AG08395 (cell line): ENCODE measurements around the gene TACC2.
"Not testable (repeated sequence)": the region's sequence is repeated elsewhere in the genome, so short reads cannot be mapped to it uniquely, and the experiment has no call there.

Experiments used
- DNase-seq: peaks from one replicate; pipeline ENCODE4 v3.0.0; 2012; ENCODE audit warnings: mixed read lengths, low spot score

The TACC2 gene

DNA sequence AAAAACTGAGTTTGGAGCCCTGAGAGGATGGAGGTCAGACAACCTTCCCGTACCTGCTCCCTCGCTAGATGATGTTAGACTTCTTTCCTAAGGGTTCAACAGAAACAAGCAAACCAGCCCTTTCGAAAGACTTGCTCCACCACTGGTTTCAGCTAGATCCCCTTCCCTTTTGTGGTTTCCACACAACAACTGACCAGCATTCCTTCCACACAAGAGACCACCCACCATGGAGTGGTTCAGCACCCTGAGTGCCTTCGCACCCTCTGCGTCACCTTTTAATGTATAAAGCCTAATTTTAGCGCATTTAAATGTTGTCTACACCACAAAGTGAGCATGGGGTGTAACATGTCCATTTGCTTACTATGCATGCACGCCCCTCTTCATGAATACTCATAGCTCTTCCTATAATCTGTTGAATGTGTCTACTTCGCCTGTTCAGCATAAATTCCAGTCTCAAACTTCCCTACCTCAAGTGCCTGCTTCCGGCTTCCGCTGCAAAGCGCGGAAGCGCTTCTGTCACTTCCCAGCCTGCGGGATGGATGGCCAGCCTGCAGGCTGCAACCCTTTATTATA, 69.0 kb downstream of the TACC2 start:
- no peak for DNase-seq

DNA sequence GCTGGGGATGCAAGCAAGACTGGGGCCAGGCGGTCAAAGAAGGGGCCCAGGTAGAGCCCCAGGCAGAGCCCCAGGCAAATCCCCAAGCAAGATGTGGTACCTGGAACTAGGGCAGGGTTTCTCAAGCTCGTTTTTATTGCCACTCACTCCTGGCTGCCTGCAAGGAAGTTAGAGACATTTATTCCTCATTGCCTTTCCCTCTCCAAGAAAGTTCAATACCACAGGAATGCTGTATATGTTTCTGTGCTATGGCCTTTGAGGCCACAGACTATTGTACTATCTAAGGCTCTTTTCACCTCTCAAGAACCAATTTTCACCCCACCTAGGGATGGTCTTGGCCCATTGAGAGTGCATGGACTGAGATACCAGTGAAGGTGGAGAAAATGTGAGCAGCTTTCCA, 71.3 kb downstream of the TACC2 start:
- no peak for DNase-seq

DNA sequence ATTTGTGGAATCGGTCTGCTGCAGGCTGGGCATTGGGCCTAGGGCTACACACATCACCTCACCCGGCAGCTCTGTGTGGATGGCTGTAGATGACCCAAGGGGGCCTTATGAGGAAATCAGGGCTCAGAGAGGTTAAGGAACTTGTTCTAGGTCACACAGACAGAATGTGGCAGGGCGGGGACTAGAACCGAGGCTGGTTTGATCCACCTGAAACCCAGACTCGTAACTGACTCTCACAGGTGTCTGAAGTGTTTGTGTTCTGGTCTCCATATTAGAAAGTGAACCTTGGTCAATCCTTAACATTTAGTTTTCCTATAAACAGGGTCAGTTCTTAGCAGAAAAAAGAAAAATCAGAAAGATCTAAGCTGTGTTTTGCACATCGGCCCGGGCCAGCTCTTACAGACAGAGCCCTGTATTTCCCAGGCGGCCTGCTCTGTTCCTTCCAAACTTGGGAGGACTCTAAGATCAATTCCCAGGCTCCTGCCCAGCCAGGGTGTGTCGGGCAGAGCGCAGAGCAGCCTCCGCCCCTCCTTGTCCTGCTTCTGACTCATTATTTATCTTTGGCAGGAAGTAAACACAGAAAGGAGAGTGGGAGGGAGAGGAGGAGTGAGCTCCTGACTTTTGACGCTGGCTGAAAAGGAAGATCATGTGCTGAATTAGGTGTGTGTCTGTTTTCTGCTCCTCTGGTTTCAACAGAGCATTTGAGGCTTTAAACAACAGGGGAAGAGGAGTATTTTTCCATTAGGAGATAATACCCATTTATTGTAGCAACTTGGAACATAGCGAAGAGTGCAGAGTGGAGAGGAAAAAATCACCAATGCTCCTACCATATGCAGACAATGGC, 74.1 kb downstream of the TACC2 start:
- peak; percentile 88 for DNase-seq

DNA sequence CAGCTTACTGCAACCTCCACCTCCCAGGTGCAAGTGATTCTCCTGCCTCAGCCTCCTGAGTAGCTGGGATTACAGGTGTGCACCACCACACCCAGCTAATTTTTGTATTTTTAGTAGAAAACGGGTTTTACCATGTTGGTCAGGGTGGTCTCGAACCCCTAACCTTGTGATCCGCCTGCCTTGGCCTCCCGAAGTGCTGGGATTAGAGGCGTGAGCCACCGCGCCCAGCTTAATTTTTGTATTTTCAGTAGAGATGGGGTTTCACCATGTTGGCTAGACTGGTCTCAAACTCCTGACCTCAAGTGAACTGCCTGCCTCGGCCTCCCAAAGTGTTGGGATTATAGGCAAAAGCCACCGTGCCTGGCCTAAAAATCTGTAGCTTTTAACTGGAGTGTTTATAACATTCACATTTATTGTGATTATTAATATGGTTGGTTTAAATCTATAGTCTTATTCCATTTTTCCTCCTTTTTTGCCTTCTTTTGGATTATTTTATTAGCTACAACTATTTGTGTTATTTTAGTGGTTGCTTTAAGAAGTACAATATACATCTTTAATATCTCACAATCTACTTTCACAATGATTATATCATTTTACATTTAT, 77.5 kb downstream of the TACC2 start:
- DNase-seq = not testable (repeated sequence)

DNA sequence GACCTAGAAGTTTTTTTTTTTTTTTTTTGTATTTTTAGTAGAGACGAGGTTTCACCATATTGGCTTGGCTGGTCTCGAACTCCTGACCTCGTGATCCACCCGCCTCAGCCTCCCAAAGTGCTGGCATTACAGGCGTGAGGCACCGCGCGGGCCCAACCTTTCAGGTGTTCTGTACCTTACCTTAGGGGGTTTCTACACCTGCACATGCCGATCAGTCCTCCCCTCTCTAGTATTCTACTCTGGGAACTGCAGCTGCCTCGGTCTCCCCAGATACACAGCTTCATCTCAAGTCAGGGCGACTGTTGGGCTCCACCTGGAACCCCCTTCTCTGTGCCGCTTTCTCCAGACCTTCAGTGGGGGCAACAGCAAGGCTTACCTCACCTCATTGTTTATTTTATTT, 79.9 kb downstream of the TACC2 start:
- no peak for DNase-seq

DNA sequence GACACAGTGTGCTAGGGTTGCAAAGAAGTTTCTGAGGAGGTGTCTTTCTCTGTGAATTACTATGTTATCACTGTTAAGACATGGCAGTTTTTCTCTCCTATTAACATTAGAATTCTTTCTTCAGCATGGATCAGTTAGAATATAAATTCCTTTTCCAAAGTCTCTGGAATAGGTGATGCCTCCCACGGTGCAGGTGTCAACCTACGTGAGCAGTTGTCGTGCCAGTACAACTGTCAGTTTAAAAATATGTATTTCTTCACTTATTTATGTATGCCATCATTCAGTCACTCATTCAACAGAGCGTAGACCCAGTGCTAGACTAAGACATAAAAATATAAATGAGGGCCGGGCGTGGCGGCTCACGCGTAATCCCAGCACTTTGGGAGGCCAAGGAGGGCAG, 83.5 kb downstream of the TACC2 start:
- DNase-seq = no peak

DNA sequence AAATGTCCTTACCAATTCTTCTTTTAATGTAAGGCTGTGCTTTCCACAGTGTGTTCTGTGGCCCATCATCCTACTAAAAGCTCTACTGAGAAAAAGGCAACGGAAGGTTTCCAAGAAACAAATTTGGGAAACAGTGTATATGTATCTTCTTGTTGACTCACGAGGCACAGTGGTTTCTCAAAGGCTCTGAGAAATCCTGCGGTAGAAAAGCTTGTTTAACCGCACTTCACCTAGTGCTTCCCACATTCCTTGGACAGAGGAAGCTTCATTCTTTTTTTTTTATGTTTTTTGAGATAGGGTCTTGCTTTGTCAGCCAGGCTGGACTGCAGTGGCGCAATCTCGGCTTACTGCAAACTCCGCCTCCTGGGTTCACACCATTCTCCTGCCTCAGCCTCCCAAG, 84.5 kb downstream of the TACC2 start:
- no peak for DNase-seq

DNA sequence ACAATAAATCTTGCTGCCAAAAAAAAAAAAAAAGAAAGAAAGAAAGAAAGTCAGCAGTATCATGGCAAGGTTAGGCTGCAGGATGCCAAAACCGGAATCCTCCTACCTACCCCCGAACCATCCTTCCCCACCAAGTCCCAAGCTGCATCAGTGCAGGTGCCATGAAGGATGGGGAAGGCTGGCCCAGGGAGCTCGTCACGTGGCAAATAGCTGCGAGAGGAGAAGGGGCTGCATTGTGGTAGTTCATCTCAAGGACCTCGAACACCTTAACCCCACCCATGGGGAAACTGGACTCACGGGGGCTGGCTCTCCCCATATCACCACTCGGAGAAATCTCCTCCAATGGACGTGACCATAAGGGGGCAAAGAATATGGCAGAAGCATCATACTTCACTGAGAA, 86.2 kb downstream of the TACC2 start:
- no peak for DNase-seq

DNA sequence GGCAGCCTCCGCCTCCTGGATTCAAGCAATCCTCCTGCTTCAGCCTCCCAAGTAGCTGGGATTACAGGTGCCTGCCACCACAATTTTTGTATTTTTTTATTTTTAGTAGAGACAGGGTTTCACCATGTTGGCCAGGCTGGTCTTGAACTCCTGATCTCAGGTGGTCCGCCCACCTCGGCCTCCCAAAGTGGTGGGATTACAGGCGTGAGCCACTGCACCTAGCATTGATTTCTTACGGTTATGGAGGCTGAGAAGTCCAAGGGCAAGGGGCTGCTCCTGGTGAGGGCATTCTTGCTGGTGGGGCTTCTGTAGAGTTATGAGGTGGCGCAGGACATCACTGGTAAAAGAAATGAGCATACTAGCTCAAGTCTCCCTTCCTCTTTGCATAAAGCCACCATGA, 86.9 kb downstream of the TACC2 start:
- DNase-seq = not testable (repeated sequence)

DNA sequence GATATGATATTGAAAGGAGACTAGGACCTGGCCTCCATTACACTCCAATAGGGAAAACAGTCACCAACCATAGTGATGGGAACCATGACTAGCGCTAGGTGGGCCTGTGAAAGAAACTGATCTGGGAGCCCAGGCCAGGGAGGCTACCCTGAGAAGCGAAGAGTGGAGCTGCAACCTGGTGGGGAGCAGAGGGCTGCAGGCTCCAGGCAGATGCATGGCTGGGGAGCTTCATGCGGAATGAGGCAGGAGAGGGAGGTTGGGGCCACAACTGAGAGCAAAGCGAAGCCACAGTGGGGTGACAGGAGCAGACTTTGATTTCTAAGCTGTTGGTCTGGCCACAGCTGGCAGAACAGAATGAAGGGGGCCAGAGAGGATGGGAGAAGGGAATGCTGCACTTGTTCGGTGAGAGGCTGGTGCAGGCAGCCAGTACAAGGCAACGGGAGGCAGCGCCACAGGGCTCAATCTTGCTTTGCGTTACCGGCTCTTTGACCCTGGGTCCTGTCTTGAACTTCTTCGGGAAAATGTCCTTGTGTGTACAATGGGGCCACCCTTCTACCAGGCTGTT, 88.4 kb downstream of the TACC2 start:
- DNase-seq = no peak

DNA sequence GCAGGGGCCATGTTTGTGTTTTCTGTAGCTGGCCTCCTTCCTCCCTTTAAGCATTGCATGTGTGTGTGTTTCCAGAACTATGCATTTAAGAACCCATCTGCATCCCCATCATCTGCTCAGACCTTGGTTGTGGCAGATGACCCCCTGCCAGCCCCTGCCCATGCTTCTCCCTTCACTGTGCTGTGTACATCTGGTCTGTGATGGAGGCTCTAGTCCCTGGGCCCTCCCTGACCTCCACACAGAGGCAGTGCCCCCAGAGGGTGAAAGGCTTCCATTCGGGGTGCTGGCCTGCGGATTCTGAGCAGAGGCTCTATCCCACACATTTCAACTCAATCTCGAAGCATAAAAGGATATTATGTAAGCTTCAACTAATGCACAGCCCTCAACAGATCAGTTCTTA, 89.4 kb downstream of the TACC2 start:
- DNase-seq = no peak

DNA sequence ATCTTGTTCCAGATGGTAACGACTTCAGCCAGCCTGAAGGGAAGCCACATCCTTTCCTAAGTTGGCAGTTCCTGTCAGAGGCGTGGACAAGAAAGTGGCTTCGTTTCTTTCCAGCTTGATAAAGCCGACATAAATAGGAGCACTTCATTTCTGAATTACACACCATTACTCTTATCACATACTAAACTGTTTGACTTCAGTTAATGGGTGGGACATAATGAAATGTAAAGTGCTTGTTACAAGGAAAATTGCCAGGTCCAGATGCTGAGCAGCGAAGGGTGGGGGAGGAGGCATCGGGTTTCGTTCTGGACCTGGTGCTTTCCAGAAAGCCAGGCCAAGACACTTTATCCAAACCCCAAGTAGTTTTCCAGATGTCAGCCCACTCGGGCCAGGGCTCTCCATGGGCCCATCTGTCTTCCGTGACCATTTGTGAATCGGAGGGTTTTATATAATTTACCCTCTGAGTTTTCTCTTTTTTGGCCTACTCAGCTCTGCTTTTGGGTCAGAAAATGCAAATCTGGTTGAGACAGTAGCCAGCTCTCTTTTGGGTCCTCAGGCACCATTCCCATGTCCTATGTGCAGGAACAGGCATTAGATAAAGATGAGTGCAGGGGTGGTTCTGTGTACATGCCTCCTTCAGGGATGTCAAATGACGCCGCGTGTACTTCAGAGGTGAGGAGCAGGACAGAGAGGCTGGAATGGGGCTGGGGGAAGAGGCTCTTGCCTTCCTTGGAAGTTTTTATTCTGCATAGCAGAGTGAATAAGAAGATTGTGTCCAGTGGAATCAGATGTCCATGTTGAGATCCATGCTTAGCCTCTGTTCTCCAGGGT, 90.2 kb downstream of the TACC2 start:
- DNase-seq = no peak

DNA sequence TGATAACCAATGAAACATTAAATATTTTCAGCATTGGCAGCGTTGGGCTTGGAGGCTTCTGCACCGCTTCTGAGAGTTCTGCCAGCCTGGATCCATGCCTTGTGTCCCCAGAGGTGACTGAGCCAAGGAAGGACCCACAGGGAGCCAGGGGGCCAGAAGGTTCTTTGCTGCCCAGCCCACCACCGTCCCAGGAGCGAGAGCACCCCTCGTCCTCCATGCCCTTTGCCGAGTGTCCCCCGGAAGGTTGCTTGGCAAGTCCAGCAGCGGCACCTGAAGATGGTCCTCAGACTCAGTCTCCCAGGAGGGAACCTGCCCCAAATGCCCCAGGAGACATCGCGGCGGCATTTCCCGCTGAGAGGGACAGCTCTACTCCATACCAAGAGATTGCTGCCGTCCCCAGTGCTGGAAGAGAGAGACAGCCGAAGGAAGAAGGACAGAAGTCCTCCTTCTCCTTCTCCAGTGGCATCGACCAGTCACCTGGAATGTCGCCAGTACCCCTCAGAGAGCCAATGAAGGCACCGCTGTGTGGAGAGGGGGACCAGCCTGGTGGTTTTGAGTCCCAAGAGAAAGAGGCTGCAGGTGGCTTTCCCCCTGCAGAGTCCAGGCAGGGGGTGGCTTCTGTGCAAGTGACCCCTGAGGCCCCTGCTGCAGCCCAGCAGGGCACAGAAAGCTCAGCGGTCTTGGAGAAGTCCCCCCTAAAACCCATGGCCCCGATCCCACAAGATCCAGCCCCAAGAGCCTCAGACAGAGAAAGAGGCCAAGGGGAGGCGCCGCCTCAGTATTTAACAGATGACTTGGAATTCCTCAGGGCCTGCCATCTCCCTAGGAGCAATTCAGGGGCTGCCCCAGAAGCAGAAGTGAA, 93.9 kb downstream of the TACC2 start:
- no peak for DNase-seq

DNA sequence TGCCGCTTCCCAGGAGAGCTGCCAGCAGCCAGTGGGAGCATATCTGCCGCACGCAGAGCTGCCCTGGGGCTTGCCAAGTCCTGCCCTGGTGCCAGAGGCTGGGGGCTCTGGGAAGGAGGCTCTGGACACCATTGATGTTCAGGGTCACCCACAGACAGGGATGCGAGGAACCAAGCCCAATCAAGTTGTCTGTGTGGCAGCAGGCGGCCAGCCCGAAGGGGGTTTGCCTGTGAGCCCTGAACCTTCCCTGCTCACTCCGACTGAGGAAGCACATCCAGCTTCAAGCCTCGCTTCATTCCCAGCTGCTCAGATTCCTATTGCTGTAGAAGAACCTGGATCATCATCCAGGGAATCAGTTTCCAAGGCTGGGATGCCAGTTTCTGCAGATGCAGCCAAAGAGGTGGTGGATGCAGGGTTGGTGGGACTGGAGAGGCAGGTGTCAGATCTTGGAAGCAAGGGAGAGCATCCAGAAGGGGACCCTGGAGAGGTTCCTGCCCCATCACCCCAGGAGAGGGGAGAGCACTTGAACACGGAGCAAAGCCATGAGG, 94.6 kb downstream of the TACC2 start:
- DNase-seq = no peak

DNA sequence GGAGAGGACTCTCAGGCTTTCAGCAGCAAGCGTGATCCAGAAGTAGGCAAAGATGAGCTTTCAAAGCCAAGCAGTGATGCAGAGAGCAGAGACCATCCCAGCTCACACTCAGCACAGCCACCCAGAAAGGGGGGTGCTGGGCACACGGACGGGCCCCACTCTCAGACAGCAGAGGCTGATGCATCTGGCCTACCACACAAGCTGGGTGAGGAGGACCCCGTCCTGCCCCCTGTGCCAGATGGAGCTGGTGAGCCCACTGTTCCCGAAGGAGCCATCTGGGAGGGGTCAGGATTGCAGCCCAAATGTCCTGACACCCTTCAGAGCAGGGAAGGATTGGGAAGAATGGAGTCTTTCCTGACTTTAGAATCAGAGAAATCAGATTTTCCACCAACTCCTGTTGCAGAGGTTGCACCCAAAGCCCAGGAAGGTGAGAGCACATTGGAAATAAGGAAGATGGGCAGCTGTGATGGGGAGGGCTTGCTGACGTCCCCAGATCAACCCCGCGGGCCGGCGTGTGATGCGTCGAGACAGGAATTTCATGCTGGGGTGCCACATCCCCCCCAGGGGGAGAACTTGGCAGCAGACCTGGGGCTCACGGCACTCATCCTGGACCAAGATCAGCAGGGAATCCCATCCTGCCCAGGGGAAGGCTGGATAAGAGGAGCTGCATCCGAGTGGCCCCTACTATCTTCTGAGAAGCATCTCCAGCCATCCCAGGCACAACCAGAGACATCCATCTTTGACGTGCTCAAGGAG, 95.5 kb downstream of the TACC2 start:
- DNase-seq = no peak

DNA sequence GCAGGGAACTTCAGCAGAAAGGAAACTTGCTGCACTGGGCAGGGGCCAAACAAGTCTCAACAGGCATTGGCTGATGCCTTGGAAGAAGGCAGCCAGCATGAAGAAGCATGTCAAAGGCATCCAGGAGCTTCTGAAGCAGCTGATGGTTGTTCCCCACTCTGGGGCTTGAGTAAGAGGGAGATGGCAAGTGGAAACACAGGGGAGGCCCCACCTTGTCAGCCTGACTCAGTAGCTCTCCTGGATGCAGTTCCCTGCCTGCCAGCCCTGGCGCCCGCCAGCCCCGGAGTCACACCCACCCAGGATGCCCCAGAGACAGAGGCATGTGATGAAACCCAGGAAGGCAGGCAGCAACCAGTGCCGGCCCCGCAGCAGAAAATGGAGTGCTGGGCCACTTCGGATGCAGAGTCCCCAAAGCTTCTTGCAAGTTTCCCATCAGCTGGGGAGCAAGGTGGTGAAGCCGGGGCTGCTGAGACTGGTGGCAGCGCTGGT, 96.5 kb downstream of the TACC2 start:
- DNase-seq = no peak

DNA sequence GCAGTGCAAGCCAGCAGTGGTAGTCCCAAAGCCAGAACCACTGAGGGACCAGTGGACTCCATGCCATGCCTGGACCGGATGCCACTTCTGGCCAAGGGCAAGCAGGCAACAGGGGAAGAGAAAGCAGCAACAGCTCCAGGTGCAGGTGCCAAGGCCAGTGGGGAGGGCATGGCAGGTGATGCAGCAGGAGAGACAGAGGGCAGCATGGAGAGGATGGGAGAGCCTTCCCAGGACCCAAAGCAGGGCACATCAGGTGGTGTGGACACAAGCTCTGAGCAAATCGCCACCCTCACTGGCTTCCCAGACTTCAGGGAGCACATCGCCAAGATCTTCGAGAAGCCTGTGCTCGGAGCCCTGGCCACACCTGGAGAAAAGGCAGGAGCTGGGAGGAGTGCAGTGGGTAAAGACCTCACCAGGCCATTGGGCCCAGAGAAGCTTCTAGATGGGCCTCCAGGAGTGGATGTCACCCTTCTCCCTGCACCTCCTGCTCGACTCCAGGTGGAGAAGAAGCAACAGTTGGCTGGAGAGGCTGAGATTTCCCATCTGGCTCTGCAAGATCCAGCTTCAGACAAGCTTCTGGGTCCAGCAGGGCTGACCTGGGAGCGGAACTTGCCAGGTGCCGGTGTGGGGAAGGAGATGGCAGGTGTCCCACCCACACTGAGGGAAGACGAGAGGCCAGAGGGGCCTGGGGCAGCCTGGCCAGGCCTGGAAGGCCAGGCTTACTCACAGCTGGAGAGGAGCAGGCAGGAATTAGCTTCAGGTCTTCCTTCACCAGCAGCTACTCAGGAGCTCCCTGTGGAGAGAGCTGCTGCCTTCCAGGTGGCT, 97.7 kb downstream of the TACC2 start:
- no peak for DNase-seq

DNA sequence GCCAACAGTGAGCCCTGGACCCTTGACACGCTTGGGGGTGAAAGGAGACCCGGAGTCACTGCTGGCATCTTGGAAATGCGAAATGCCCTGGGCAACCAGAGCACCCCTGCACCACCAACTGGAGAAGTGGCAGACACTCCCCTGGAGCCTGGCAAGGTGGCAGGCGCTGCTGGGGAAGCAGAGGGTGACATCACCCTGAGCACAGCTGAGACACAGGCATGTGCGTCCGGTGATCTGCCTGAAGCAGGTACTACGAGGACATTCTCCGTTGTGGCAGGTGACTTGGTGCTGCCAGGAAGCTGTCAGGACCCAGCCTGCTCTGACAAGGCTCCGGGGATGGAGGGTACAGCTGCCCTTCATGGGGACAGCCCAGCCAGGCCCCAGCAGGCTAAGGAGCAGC, 98.5 kb downstream of the TACC2 start:
- no peak for DNase-seq
